ENCODE results near the gene PIK3IP1. TPM values are rescaled to one million over a fixed set of nuclear protein-coding genes. Genes with fewer than 3 reads are reported as not detected.

Gene PIK3IP1, protein sequence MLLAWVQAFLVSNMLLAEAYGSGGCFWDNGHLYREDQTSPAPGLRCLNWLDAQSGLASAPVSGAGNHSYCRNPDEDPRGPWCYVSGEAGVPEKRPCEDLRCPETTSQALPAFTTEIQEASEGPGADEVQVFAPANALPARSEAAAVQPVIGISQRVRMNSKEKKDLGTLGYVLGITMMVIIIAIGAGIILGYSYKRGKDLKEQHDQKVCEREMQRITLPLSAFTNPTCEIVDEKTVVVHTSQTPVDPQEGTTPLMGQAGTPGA
- total RNA-seq (1 to 10 TPM; 7.3 to 7.8 TPM), polyA plus RNA-seq (1 to 10 TPM; 3.1 to 4.7 TPM)

DNA sequence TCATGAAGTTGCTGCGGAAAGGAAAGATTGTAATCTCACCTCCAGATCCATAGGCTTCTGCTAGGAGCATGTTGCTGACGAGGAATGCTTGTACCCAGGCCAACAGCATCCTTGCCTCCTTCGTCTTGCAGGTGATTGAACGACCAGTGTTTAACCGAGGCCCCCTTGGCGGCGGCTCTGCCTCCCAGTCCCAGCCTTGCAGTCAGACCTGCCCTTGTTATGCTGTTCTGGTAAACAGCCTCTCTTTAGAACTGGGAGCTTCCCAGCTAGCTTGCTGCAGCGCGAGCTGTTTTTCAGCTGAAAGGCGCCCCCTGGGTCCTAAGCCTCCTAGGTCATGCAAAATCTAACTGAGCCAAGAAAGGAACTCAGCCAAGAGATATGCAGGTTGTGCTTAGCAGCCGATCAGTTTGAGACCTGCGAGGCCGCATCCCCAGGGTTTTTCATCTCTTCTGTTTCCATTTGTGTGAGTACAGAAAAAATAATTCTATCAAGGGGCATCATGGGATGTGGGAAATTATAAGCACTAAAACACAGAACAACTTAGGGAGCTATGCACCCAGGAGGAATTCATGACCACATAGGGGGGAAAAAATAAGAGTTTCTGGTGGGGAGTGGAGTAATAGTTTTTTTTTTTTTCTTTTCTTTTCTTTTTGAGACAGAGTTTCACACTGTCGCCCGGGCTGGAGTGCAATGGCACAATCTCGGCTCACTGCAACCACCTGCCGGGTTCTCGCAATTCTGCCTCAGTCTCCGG lies at the start of gene PIK3IP1:
TSS of gene PIK3IP1 (minus strand) at position 253 of the 754 bp plus-strand sequence. CDS start at position 109, 144 bp downstream.
- TF ChIP-seq FOXA1 (IDR thresholded peaks at IDR 0.05) = no peak
- TF ChIP-seq, protein P1, sequence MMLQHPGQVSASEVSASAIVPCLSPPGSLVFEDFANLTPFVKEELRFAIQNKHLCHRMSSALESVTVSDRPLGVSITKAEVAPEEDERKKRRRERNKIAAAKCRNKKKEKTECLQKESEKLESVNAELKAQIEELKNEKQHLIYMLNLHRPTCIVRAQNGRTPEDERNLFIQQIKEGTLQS (IDR thresholded peaks at IDR 0.05) = no peak
- no peak for TF ChIP-seq HNF4G (IDR thresholded peaks at IDR 0.05)
- TF ChIP-seq NR2F2 (IDR thresholded peaks at IDR 0.05) = peak; percentile 72
- peak; percentile 65 for TF ChIP-seq YY1 (IDR thresholded peaks at IDR 0.05)
- TF ChIP-seq RXRA (IDR thresholded peaks at IDR 0.05) = peak; percentile 52 to 57
- TF ChIP-seq, protein P2, sequence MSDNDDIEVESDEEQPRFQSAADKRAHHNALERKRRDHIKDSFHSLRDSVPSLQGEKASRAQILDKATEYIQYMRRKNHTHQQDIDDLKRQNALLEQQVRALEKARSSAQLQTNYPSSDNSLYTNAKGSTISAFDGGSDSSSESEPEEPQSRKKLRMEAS (IDR thresholded peaks at IDR 0.05) = peak; percentile 71
- TF ChIP-seq, protein P3, sequence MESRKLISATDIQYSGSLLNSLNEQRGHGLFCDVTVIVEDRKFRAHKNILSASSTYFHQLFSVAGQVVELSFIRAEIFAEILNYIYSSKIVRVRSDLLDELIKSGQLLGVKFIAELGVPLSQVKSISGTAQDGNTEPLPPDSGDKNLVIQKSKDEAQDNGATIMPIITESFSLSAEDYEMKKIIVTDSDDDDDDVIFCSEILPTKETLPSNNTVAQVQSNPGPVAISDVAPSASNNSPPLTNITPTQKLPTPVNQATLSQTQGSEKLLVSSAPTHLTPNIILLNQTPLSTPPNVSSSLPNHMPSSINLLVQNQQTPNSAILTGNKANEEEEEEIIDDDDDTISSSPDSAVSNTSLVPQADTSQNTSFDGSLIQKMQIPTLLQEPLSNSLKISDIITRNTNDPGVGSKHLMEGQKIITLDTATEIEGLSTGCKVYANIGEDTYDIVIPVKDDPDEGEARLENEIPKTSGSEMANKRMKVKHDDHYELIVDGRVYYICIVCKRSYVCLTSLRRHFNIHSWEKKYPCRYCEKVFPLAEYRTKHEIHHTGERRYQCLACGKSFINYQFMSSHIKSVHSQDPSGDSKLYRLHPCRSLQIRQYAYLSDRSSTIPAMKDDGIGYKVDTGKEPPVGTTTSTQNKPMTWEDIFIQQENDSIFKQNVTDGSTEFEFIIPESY (IDR thresholded peaks at IDR 0.05) = no peak
- TF ChIP-seq, protein P4, sequence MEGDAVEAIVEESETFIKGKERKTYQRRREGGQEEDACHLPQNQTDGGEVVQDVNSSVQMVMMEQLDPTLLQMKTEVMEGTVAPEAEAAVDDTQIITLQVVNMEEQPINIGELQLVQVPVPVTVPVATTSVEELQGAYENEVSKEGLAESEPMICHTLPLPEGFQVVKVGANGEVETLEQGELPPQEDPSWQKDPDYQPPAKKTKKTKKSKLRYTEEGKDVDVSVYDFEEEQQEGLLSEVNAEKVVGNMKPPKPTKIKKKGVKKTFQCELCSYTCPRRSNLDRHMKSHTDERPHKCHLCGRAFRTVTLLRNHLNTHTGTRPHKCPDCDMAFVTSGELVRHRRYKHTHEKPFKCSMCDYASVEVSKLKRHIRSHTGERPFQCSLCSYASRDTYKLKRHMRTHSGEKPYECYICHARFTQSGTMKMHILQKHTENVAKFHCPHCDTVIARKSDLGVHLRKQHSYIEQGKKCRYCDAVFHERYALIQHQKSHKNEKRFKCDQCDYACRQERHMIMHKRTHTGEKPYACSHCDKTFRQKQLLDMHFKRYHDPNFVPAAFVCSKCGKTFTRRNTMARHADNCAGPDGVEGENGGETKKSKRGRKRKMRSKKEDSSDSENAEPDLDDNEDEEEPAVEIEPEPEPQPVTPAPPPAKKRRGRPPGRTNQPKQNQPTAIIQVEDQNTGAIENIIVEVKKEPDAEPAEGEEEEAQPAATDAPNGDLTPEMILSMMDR (IDR thresholded peaks at IDR 0.05; ENCODE audit: low read depth, low read length, missing input control) = peak; percentile 43
- TF ChIP-seq TAF1 (conservative IDR thresholded peaks at IDR 0.05) = peak; percentile 85
- TF ChIP-seq HNF4A (conservative IDR thresholded peaks at IDR 0.05) = peak in 1 of 2 donors; percentile 40
- peak; percentile 24 for TF ChIP-seq FOXA2 (IDR thresholded peaks at IDR 0.05)
- peak; percentile 72 for TF ChIP-seq RAD21 (IDR thresholded peaks at IDR 0.05)
- no peak for TF ChIP-seq EGR1 (IDR thresholded peaks at IDR 0.05; ENCODE audit: low read depth in 2 of 2)
- TF ChIP-seq JUND (IDR thresholded peaks at IDR 0.05) = peak; percentile 36 to 46
- peak; percentile 50 for TF ChIP-seq SP1 (IDR thresholded peaks at IDR 0.05)
- TF ChIP-seq, protein P5, sequence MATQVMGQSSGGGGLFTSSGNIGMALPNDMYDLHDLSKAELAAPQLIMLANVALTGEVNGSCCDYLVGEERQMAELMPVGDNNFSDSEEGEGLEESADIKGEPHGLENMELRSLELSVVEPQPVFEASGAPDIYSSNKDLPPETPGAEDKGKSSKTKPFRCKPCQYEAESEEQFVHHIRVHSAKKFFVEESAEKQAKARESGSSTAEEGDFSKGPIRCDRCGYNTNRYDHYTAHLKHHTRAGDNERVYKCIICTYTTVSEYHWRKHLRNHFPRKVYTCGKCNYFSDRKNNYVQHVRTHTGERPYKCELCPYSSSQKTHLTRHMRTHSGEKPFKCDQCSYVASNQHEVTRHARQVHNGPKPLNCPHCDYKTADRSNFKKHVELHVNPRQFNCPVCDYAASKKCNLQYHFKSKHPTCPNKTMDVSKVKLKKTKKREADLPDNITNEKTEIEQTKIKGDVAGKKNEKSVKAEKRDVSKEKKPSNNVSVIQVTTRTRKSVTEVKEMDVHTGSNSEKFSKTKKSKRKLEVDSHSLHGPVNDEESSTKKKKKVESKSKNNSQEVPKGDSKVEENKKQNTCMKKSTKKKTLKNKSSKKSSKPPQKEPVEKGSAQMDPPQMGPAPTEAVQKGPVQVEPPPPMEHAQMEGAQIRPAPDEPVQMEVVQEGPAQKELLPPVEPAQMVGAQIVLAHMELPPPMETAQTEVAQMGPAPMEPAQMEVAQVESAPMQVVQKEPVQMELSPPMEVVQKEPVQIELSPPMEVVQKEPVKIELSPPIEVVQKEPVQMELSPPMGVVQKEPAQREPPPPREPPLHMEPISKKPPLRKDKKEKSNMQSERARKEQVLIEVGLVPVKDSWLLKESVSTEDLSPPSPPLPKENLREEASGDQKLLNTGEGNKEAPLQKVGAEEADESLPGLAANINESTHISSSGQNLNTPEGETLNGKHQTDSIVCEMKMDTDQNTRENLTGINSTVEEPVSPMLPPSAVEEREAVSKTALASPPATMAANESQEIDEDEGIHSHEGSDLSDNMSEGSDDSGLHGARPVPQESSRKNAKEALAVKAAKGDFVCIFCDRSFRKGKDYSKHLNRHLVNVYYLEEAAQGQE (IDR thresholded peaks at IDR 0.05) = no peak
- TF ChIP-seq GABPA (IDR thresholded peaks at IDR 0.05 in 1 of 2, conservative IDR thresholded peaks at IDR 0.05 in 1 of 2) = peak in 1 of 2 donors; percentile 31
- DNase-seq (ENCODE audit: low spot score) = peak; percentile 77
- Histone ChIP-seq H3K36me3 (ENCODE audit: control insufficient read depth in 4 of 4, insufficient read depth in 3 of 4, low read depth in 1 of 4, low read length in 3 of 4) (peaks cover 0 to 2% (median 0%) of the 10 kb centered on the region in 4 donors), H3K9me3 (ENCODE audit: control insufficient read depth in 4 of 4, low read length in 3 of 4) (no peaks in the 10 kb centered on the region), H3K27me3 (ENCODE audit: control insufficient read depth in 4 of 4, insufficient read depth in 4 of 4, low read length in 3 of 4) (no peaks in the 10 kb centered on the region), H3K4me3 (ENCODE audit: low read depth in 1 of 3, low read length in 3 of 3) (peak within 1 kb of the TSS; percentile 57 to 72 (median 62)), H3K9ac (ENCODE audit: low read depth in 1 of 2, low read length in 2 of 2) (peak within 1 kb of the TSS; percentile 63 to 98), H3K4me1 (ENCODE audit: control insufficient read depth in 4 of 4, insufficient read depth in 4 of 4, low read length in 3 of 4) (peaks cover 3 to 22% (median 13%) of the 10 kb centered on the region in 4 donors), H3K27ac (ENCODE audit: low read depth in 1 of 2, low read length in 2 of 2) (peak within 1 kb of the TSS; percentile 75 to 81)
- 30% methylated on average over 19 of the region's 19 CpGs for WGBS
